Smooth muscle cell of the brain vasculature (primary cell): ENCODE measurements around the gene LAPTM5.

Source experiments
- DNase-seq: peaks from one replicate; pipeline ENCODE4 v3.0.0-alpha.2; 2012; ENCODE audit warnings: low read depth, low spot score

Gene LAPTM5

GRCh38 chr1:30716646-30717045, 40.9 kb downstream of the LAPTM5 start:
- no peak for DNase-seq

GRCh38 chr1:30715886-30716285, 41.7 kb downstream of the LAPTM5 start:
- no peak for DNase-seq

- DNase-seq, result no peak
These were observed 42.4 kb downstream of the LAPTM5 start for GRCh38 chr1:30715216-30715615.

GRCh38 chr1:30714536-30715090, 43.0 kb downstream of the LAPTM5 start:
- DNase-seq, result no peak

GRCh38 chr1:30714025-30714424, 43.5 kb downstream of the LAPTM5 start:
- no peak for DNase-seq

GRCh38 chr1:30713311-30713710, 44.3 kb downstream of the LAPTM5 start:
- no peak for DNase-seq

GRCh38 chr1:30712583-30712982, 45.0 kb downstream of the LAPTM5 start:
- DNase-seq, result no peak

GRCh38 chr1:30710407-30710806, 47.2 kb downstream of the LAPTM5 start:
- DNase-seq, result no peak

GRCh38 chr1:30708361-30708728, 49.2 kb downstream of the LAPTM5 start:
- no peak for DNase-seq

GRCh38 chr1:30707412-30708360, 49.9 kb downstream of the LAPTM5 start:
- DNase-seq, result no peak

GRCh38 chr1:30706528-30706927, 51.0 kb downstream of the LAPTM5 start:
- DNase-seq, result no peak

- no peak for DNase-seq
These were observed 51.9 kb downstream of the LAPTM5 start for GRCh38 chr1:30705698-30706097.

GRCh38 chr1:30704765-30705509, 52.6 kb downstream of the LAPTM5 start:
- DNase-seq, result no peak

- DNase-seq, result no peak
These were observed 53.3 kb downstream of the LAPTM5 start for GRCh38 chr1:30704271-30704670.

GRCh38 chr1:30702823-30703222, 54.8 kb downstream of the LAPTM5 start:
- DNase-seq, result no peak

- DNase-seq, result no peak
These were observed 56.3 kb downstream of the LAPTM5 start for GRCh38 chr1:30701258-30701633.

- DNase-seq, result no peak
These were observed 56.9 kb downstream of the LAPTM5 start for GRCh38 chr1:30700528-30701257.

GRCh38 chr1:30699762-30700161, 57.8 kb downstream of the LAPTM5 start:
- no peak for DNase-seq

- DNase-seq, result no peak
These were observed 59.1 kb downstream of the LAPTM5 start for GRCh38 chr1:30698401-30698981.

- no peak for DNase-seq
These were observed 59.8 kb downstream of the LAPTM5 start for GRCh38 chr1:30697571-30698376.

- no peak for DNase-seq
These were observed 60.7 kb downstream of the LAPTM5 start for GRCh38 chr1:30696831-30697230.
